Stimulated activated CD8-positive, alpha-beta memory T cell treated with anti-CD3 and anti-CD28 coated beads, Interleukin-15, amount 100 ng/mL, for 24 hours (primary cell): ENCODE data around the gene OLFML2B.
"Not testable (repeated sequence)": the region's sequence is repeated elsewhere in the genome, so short reads cannot be mapped to it uniquely, and the experiment has no call there.

Experiments
- DNase-seq: peaks from one replicate; pipeline ENCODE4 v3.0.0-alpha.2; 2020; ENCODE audit warnings: low read depth

The OLFML2B gene

GRCh38 chr1:162035241-162035640 is 11.6 kb upstream of the OLFML2B start:
- no peak for DNase-seq

- DNase-seq: no peak
Observed at GRCh38 chr1:162033428-162033827, 9.8 kb upstream of the OLFML2B start.

GRCh38 chr1:162030759-162031280 is 7.2 kb upstream of the OLFML2B start:
- DNase-seq: no peak

GRCh38 chr1:162029157-162029556 is 5.5 kb upstream of the OLFML2B start:
- DNase-seq: no peak

- no peak for DNase-seq
Observed at GRCh38 chr1:162028726-162029125, 5.1 kb upstream of the OLFML2B start.

- no peak for DNase-seq
Observed at GRCh38 chr1:162026881-162027280, 3.2 kb upstream of the OLFML2B start.

GRCh38 chr1:162025541-162025940 is 1.9 kb upstream of the OLFML2B start:
- DNase-seq: no peak

GRCh38 chr1:162023181-162023546 is 505 bp downstream of the OLFML2B start:
- DNase-seq: no peak

- DNase-seq: no peak
Observed at GRCh38 chr1:162022626-162023025, 1.0 kb downstream of the OLFML2B start.

- DNase-seq: no peak
Observed at GRCh38 chr1:162021124-162021523, 2.5 kb downstream of the OLFML2B start.

GRCh38 chr1:162020150-162020549 is 3.5 kb downstream of the OLFML2B start:
- DNase-seq: no peak

GRCh38 chr1:162019446-162019845 is 4.2 kb downstream of the OLFML2B start:
- no peak for DNase-seq

- no peak for DNase-seq
Observed at GRCh38 chr1:162019006-162019405, 4.7 kb downstream of the OLFML2B start.

- DNase-seq: no peak
Observed at GRCh38 chr1:162018418-162018817, 5.3 kb downstream of the OLFML2B start.

- DNase-seq: not testable (repeated sequence)
Observed at GRCh38 chr1:162017791-162018190, 5.9 kb downstream of the OLFML2B start.

GRCh38 chr1:162016631-162017030 is 7.0 kb downstream of the OLFML2B start:
- DNase-seq: no peak

GRCh38 chr1:162015196-162015595 is 8.5 kb downstream of the OLFML2B start:
- no peak for DNase-seq

GRCh38 chr1:162014202-162014601 is 9.5 kb downstream of the OLFML2B start:
- no peak for DNase-seq

- no peak for DNase-seq
Observed at GRCh38 chr1:162013289-162013688, 10.4 kb downstream of the OLFML2B start.

GRCh38 chr1:162011337-162012012 is 12.2 kb downstream of the OLFML2B start:
- no peak for DNase-seq

GRCh38 chr1:162010175-162010506 is 13.5 kb downstream of the OLFML2B start:
- DNase-seq: no peak

- DNase-seq: no peak
Observed at GRCh38 chr1:162009501-162010174, 14.0 kb downstream of the OLFML2B start.

GRCh38 chr1:162008799-162009198 is 14.9 kb downstream of the OLFML2B start:
- no peak for DNase-seq

- no peak for DNase-seq
Observed at GRCh38 chr1:162007466-162007865, 16.2 kb downstream of the OLFML2B start.
